ENCODE results near the gene CMIP.

The CMIP gene

GRCh38 chr16:81703177-81704155 is 258.9 kb downstream of the CMIP start:
- no peak for DNase-seq (ENCODE audit: low spot score)

- DNase-seq (ENCODE audit: low spot score) = no peak
These were observed 260.7 kb downstream of the CMIP start for GRCh38 chr16:81705261-81705660.

GRCh38 chr16:81706327-81707295 is 262.0 kb downstream of the CMIP start:
- no peak for DNase-seq (ENCODE audit: low spot score)

- no peak for DNase-seq (ENCODE audit: low spot score)
These were observed 263.0 kb downstream of the CMIP start for GRCh38 chr16:81707411-81708265.

- DNase-seq (ENCODE audit: low spot score) = no peak
These were observed 263.8 kb downstream of the CMIP start for GRCh38 chr16:81708266-81709015.

GRCh38 chr16:81709016-81709900 is 264.6 kb downstream of the CMIP start:
- DNase-seq (ENCODE audit: low spot score) = no peak

GRCh38 chr16:81710044-81710443 is 265.4 kb downstream of the CMIP start:
- DNase-seq (ENCODE audit: low spot score) = no peak

GRCh38 chr16:81710596-81710995 is 266.0 kb downstream of the CMIP start:
- no peak for DNase-seq (ENCODE audit: low spot score)

GRCh38 chr16:81711657-81712319 is 267.2 kb downstream of the CMIP start:
- DNase-seq (ENCODE audit: low spot score) = no peak

- DNase-seq (ENCODE audit: low spot score) = no peak
These were observed 268.1 kb downstream of the CMIP start for GRCh38 chr16:81712681-81713080.

GRCh38 chr16:81713295-81713772 is 268.7 kb downstream of the CMIP start:
- no peak for DNase-seq (ENCODE audit: low spot score)

- no peak for DNase-seq (ENCODE audit: low spot score)
These were observed 269.2 kb downstream of the CMIP start for GRCh38 chr16:81713796-81714195.

- DNase-seq (ENCODE audit: low spot score) = no peak
These were observed 270.0 kb downstream of the CMIP start for GRCh38 chr16:81714583-81714982.

GRCh38 chr16:81715358-81716196 is 271.0 kb downstream of the CMIP start:
- DNase-seq (ENCODE audit: low spot score) = no peak

- DNase-seq (ENCODE audit: low spot score) = no peak
These were observed 272.0 kb downstream of the CMIP start for GRCh38 chr16:81716478-81717225.

GRCh38 chr16:81717662-81718189 is 273.1 kb downstream of the CMIP start:
- DNase-seq (ENCODE audit: low spot score) = no peak

- no peak for DNase-seq (ENCODE audit: low spot score)
These were observed 274.0 kb downstream of the CMIP start for GRCh38 chr16:81718637-81719036.

Measured in HuH-7.5 (cell line).